C4-2B (cell line): ENCODE data around the gene NCKAP5.
"Not testable (repeated sequence)": the region's sequence is repeated elsewhere in the genome, so short reads cannot be mapped to it uniquely, and the experiment has no call there.

ENCODE experiments used
- H3K27ac ChIP-seq: fragments of 450-650 bp; 2 replicates; pipeline ENCODE4 v1.5.1; 2017
- ZFX ChIP-seq: fragments of 450-650 bp; IDR thresholded peaks from 2 replicates; pipeline ENCODE4 v1.6.1; 2017
- TF ChIP-seq, protein P1 (sequence below): fragments of 450-650 bp; conservative IDR thresholded peaks from 2 replicates; pipeline ENCODE4 v1.5.1; 2017; ENCODE audit warnings: mild to moderate bottlenecking

The NCKAP5 gene

GRCh38 chr2:133522204-133522603 lies 46.1 kb downstream of the NCKAP5 start:
- TF ChIP-seq ZFX: no peak
- TF ChIP-seq, protein P1, sequence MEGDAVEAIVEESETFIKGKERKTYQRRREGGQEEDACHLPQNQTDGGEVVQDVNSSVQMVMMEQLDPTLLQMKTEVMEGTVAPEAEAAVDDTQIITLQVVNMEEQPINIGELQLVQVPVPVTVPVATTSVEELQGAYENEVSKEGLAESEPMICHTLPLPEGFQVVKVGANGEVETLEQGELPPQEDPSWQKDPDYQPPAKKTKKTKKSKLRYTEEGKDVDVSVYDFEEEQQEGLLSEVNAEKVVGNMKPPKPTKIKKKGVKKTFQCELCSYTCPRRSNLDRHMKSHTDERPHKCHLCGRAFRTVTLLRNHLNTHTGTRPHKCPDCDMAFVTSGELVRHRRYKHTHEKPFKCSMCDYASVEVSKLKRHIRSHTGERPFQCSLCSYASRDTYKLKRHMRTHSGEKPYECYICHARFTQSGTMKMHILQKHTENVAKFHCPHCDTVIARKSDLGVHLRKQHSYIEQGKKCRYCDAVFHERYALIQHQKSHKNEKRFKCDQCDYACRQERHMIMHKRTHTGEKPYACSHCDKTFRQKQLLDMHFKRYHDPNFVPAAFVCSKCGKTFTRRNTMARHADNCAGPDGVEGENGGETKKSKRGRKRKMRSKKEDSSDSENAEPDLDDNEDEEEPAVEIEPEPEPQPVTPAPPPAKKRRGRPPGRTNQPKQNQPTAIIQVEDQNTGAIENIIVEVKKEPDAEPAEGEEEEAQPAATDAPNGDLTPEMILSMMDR: no peak
- no peak overlapping the region for H3K27ac ChIP-seq

DNA sequence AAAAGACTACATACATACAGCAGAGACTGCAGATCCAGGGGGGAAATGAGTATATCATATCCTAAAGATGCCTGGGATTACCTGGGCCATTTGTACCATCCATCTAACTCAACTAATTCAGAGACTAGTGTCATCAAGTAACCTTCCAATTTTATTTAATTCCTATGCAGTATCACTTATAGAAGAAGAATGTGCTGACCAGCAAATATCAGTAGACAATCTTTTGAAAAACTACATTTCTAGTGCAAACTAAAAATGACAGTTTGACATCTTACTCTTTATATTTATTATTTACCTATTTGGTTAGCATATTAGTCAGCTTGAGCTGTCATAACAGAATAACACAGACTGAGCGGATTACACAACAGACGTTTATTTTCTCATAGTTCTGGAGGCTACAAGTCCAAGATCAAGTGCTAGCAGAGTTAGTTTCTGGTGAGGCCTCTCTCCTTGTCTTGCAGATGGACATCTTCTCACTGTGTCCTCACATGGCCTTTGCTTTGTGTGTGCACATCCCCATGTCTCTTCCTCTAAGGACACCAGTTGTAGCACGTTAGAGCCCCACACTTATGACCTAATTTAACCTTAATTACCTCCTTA lies 47.0 kb downstream of the NCKAP5 start:
- H3K27ac ChIP-seq: no peak overlapping the region
- TF ChIP-seq, protein P1: no peak
- no peak for TF ChIP-seq ZFX

DNA sequence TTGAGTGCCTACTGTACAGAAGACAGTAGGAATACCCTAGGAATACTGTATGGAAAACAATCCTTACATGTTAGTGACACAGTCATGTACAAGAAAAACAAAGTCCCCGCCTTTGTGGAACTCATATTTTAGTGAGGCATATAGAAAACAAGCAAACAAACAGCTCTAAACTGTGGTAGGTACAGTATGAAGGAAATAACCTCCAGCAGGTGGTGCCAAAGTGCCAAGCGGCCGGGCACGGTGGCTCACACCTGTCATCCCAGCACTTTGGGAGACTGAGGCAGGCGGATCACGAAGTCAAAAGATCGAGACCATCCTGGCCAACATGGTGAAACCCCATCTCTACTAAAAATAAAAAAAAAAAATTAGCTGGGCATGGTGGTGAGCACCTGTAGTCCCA lies 48.6 kb downstream of the NCKAP5 start:
- TF ChIP-seq, protein P1: peak; percentile 74
- not testable (repeated sequence) for H3K27ac ChIP-seq

DNA sequence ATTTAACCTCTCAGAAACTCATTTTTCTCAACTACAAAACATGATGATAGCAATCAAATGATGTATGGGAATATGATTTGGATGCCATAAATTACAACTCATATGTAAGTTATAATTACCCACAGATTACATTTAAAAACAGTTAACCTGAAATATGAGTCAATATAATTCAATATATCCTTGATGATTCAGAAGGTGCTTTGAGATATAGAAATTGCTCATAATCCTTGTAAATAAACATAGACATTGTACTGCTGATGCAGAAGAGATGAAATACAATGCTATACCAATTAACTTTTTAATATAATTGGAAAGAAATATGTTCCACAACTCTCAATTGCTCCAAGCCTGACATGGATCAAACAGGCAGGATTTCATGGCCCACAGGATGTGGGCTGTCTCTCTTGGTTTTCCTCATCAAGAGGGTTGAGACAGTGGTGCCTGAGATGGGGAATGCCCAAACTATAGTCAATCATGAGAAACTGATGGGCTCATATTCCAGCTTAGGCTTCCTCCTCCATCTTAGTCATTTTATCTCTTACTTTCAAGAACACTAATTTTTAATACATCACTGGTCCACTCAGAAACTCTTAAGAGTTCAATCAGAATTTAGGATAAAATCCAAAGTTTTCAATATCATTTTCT lies 49.4 kb downstream of the NCKAP5 start:
- H3K27ac ChIP-seq: no peak overlapping the region
- TF ChIP-seq, protein P1: no peak
- no peak for TF ChIP-seq ZFX

- no peak overlapping the region for H3K27ac ChIP-seq
Observed at GRCh38 chr2:133517876-133518275, 50.4 kb downstream of the NCKAP5 start.

GRCh38 chr2:133516405-133517026 lies 51.7 kb downstream of the NCKAP5 start:
- TF ChIP-seq, protein P1: no peak
- no peak for TF ChIP-seq ZFX
- no peak overlapping the region for H3K27ac ChIP-seq

More at GRCh38 chr2:133517876-133518275, 50.4 kb downstream of the NCKAP5 start:
- TF ChIP-seq, protein P1: no peak
- TF ChIP-seq ZFX: no peak

DNA sequence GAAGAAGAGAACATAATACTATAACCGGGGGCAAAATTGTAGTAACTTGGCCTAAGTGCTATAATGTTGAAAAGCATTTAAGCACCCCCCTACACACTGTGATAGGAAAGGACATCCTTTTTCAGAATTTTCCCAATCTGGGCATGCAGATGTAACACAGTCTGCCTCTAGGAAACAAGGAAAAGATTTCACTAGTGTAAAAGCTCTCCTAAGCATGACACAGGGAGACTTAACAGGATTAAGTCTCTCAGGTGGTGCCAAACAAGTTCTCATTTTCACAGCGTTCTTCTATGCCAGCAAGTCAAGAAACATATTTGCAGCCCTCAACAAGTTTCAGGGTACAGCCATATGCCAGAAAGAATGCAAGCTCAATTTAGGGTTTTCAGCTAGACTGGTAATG lies 53.0 kb downstream of the NCKAP5 start:
- TF ChIP-seq, protein P1: no peak
- no peak overlapping the region for H3K27ac ChIP-seq
